GM21360 (cell line): ENCODE data around the gene TUBD1.
"Not testable (repeated sequence)": the region's sequence is repeated elsewhere in the genome, so short reads cannot be mapped to it uniquely, and the experiment has no call there.

Source experiments
- ATAC-seq: cut with Tn5 transposase; IDR thresholded peaks from one replicate; pipeline ENCODE4 v1.9.1; 2021; ENCODE audit warnings: mild to moderate bottlenecking, moderate library complexity; ENCODE audit not compliant: unreplicated experiment

Gene TUBD1

DNA sequence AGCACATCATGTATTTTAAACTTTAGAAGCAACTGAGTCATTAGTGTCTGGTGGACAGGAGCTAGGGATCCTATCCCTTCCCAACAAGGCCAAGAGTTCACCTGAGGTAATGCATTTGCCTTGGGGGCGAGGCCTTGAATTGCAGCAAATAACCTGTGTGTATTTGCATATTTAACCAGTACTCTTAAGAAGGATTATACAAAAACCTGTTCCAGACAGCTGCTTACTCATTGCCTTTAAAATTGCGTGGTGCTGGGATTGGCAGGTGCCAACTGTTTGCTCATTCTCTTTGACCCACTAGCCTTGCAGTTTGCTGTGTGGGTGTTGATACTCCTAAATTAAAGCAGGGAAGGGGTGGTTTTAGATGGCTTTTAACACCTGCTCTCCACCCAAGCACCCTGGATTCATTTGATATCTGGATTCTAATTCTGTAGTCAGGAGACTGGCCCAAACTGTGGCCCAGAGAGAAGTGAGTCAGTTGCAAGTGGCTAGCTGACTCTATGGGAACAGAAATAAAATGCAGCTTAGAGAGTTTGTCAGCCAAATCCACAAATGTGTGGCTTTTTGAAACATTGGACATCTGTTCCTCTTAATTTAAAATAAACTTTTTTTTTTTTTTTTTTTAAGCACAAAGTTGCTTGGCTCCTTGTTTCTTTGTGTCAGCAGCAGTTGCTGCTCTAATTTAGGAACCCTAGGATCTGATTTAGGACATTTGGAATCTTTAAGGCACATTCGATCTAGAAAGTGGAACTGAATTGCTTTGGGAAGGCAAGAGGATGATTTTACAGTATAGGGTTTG, 46.9 kb downstream of the TUBD1 start:
- no peak for ATAC-seq

DNA sequence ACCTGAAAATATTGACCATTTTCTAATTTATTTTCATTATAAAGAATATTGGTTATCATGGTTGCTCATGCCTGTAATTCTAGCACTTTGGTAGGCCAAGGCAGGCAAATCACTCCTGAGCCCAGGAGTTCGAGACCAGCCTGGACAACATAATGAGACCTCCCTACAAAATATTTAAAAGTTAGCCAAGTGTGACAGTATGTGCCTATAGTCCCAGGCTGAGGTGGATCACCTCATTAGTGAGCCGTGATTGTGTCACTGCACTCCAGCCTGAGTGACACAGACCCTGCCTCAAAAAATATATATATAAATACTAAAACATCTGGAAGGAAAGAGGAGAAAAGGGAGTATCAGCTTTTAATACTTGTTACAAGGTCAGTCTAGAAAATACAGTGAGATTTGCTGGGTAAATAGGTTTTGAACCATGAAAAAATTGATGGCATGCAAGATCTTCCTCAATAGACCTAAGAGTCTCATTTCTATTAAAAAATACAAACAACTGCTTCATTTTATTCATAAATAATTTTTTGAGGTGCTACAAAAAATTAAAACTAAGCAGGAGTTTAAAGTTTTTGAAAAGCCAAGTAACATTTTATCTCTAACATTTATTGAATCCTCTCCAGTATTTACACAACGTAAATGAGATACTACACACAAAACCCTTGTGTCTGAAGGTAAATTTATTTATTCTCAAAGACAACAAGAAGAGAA, 47.7 kb downstream of the TUBD1 start:
- ATAC-seq = no peak

GRCh38 chr17:59842901-59843652, 49.7 kb downstream of the TUBD1 start:
- ATAC-seq = no peak

DNA sequence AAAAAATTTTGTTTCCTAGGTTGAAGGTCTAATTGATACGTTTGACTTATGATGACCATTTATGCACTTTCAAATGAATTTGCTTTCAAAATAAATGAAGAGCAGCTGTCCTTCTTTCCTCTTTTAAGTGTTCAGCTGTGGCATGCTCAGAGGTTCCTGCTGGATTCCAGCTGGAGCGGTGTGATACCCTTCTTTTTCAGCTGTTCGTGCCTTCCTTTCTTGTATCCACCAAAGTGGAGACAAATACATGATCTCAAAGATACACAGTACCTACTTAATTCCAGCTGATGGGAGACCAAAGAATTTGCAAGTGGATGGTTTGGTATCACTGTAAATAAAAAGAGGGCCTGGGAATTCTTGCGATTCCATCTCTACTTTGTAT, 50.9 kb downstream of the TUBD1 start:
- not testable (repeated sequence) for ATAC-seq

DNA sequence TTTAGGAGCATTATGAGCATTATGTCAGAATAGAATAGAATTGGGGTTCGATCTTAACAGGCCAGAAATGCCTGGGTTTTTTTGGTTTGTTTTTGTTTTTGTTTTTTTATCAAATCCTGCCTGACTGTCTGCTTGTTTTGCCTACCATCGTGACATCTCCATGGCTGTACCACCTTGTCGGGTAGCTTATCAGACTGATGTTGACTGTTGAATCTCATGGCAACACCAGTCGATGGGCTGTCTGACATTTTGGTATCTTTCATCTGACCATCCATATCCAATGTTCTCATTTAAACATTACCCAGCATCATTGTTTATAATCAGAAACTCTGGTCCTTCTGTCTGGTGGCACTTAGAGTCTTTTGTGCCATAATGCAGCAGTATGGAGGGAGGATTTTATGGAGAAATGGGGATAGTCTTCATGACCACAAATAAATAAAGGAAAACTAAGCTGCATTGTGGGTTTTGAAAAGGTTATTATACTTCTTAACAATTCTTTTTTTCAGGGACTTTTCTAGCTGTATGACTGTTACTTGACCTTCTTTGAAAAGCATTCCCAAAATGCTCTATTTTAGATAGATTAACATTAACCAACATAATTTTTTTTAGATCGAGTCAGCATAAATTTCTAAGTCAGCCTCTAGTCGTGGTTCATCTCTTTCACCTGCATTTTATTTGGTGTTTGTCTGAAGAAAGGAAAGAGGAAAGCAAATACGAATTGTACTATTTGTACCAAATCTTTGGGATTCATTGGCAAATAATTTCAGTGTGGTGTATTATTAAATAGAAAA, 51.5 kb downstream of the TUBD1 start:
- ATAC-seq = not testable (repeated sequence)

DNA sequence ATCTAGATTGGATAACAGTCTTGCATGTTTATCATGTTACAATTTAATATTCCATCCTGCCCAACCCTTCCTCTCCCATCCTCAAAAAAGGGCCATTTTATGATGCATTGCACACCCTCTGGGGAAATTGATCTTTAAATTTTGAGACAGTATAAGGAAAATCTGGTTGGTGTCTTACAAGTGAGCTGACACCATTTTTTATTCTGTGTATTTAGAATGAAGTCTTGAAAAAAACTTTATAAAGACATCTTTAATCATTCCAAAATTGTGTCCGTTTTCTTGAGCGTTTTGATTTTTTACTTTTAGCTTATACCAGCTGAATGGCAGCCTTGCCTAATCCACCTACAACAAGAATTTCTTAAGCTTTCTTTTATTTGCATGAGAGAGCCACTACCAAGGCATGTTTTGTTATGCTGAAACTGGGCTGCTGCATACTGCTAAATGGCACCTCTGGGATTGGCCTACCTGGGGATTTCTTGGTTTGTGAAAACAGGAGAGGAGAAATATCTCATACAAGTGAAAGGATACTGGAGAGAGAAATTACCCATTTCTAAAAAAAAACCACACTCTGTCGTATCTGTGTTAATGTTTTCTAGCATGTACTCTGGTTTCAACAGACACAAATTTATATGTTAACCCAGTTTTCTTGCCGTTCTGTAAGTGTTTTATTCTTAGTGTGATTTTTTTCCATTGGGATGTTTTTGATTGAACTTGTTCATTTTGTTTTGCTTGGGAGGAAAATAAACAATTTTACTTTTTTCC, 52.2 kb downstream of the TUBD1 start:
- ATAC-seq = no peak

GRCh38 chr17:59839651-59840328, 53.0 kb downstream of the TUBD1 start:
- ATAC-seq = no peak

DNA sequence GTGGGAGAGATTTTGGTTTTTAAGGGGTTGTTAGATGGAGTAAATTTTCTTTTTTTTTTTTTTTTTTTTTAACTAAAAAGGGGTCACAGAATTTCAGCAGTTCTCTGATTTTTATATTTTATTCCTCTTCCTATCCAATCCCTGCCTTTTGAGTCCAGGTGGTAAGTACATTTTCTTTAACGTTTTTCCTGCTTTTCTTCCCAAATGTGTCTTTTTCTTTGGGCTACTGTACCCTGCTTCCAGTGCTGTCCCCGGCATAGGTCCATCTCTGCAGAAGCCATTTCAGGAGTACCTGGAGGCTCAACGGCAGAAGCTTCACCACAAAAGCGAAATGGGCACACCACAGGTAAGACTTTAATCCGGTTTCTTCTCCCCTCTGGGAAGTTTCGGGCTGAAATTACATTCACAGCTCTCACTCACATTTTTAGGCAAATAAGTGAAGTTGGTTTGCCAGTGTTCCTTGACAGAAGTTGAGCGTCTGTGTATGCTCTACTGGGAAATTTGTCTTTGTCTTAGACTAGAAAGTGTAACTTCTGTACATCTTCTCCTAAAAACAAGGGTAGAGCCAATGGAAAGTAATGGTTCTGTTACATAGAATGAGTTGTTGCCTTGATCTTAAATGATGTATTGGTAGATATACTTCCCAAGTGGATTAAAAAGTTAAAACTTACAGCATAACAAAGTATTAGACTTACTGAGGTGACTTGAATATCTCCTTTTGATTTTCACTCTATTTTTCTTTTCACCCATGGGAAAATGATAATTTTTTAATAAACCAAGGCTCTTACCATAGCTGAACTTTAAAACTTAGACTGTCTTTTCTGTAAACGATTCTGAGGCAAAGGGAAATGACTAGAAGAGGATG, 54.5 kb downstream of the TUBD1 start:
- no peak for ATAC-seq

DNA sequence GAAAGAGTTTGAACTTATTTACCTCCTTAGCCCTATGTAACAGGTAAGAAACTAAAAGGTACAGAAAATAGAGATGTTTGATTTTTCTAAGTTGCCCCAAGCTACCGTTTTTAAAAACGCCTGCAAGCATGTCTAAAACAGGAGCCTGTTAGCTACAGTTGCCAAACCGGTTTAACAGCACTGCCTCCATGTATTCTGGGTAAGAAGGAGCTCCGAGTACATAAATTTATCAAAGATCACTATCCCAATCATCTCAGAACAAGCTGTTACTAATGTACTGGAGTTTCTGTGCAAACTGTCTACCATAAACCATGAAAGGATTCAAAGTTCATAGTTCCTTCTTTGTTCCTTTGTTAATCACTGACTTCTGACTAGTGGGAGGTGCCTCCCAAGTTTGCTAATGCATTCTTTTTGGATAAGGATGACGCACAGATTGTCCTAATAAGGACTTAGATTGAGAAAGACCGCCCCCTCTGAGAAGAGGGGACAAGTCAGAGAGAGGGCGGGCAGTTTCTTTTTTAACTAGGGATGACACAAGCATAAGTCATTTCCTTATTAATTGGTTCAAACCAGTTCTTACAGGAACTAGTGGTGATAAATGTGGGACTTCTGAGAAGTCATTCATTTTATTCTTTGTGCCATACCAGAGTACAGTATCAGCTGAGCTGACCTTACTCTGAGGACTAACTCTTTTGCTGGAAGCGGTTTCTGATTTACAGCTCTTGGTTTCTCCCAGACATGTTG, 55.3 kb downstream of the TUBD1 start:
- ATAC-seq = peak; percentile 78

GRCh38 chr17:59832883-59833379, 59.8 kb downstream of the TUBD1 start:
- no peak for ATAC-seq

DNA sequence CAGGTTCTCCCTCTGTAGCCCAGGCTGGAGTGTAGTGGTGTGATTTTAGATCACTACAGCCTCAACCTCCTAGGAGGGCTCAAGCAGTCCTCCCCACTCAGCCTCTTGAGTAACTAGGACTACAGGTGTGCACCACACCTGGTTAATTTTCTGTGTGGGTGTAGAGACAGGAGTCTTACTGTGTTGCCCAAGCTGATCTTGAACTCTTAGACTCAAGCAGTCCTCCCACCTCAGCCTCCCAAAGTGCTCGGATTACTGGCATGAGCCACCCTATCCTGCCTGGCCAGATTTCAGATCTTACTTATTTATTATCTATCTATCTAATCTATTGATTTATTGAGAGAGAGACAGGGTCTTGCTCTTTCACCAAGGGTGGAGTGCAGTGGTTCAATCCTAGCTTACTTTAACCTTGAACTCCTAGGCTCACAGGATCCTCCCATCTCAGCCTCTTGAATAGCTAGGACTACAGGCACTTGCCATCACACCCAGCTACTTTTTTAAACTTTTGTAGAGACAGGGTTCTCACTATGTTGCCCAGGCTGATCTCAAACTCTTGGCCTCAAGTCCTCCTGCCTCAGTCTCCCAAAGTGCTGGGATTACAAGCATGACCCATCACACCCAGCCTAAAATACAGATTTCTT, 61.8 kb downstream of the TUBD1 start:
- ATAC-seq = no peak

DNA sequence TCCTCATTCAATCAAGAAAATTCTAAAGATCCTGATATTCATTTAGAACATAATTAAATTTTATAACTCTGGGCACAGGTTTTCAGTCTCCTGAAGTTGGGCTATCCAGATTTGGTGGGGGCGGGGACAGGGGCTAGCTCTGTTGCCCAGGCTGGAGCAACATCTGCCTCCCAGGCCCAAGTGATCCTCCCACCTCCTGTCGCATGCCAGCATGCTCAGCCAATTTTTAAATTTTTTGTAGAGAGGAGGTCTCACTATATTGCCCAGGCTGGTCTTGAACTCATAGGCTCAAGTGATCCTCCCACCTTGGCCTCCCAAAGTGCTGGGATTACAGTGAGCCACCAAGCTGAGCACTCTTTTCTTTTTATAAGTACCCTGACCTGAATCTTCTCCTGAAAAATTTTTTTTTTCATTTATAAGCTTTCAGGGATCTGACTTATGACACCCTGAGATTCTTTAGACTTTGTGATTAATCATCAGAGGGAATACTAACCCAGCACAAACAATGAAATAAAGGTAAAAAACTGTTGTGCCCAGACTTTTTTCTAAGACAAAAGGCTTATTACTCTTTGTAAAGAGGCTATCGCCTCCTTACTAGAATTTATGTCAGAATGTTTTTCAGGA, 62.6 kb downstream of the TUBD1 start:
- no peak for ATAC-seq

- peak; percentile 61 for ATAC-seq
Measured at GRCh38 chr17:59829217-59830006, 63.3 kb downstream of the TUBD1 start.

DNA sequence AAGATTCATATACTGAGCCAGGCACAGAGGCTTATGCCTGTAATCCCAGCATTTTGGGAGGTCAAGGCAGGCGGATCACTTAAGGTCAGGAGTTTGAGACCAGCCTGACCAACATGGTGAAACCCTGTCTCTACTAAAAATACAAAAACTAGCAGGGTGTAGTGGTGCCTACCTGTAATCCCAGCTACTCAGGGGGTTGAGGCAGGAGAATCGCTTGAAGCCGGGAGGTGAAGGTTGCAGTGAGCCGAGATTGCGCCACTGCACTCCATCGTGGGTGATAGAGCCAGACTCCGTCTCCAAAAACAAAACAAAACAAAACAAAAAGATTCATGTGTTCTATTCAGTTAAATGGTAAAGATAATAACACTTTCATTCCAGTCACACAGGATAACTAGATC, 63.9 kb downstream of the TUBD1 start:
- not testable (repeated sequence) for ATAC-seq

DNA sequence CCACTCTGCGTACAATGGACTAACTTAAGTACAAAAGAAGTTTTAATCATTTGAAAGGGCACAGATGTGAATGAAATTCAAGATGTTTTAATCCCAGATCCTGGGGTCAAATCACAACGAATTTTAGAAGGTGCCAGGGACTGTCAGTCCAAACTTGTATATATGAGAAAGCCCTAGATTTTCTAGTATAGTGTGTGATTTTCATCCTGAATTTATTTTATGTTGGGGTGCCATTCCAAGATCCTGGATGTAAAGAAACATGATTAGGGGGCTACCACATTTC, 64.3 kb downstream of the TUBD1 start:
- no peak for ATAC-seq

GRCh38 chr17:59827721-59828477, 64.8 kb downstream of the TUBD1 start:
- ATAC-seq = no peak
